NCI-H1694 treated with DMSO at 0.1 percent for 48 hours (cell line): ENCODE data around the gene LIPG.
A peak's percentile ranks its signal among the peaks of the same experiment; 100 is the strongest.

Experiments
- DNase-seq: peaks from one replicate; lab custom pipeline; 2025; lab: John Stamatoyannopoulos, UW

Gene LIPG

GRCh38 chr18:49612515-49613033, 50.7 kb downstream of the LIPG start:
- no peak for DNase-seq

- no peak for DNase-seq
These were observed 51.3 kb downstream of the LIPG start for GRCh38 chr18:49613141-49613640.

GRCh38 chr18:49613641-49614151, 51.8 kb downstream of the LIPG start:
- DNase-seq: no peak

GRCh38 chr18:49616618-49617328, 54.9 kb downstream of the LIPG start:
- DNase-seq: no peak

DNA sequence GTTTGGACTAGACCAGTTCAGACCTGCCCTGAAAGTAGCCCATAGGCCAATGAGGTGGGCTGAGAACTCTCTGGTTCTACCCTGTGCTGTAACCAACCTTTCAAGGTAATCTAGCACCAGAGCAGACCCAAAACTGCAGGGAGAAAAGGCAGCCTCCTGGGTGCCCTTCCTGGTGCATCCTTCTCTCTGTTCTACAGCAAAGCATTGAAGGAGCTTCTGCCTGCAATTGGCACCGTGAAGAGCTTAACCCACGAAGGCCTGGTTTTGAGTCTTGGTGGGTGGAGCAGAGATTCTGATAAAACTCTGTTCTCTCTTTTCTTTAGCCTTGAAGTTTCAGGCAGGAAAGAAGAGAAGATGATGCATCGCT, 55.5 kb downstream of the LIPG start:
- DNase-seq: no peak

DNA sequence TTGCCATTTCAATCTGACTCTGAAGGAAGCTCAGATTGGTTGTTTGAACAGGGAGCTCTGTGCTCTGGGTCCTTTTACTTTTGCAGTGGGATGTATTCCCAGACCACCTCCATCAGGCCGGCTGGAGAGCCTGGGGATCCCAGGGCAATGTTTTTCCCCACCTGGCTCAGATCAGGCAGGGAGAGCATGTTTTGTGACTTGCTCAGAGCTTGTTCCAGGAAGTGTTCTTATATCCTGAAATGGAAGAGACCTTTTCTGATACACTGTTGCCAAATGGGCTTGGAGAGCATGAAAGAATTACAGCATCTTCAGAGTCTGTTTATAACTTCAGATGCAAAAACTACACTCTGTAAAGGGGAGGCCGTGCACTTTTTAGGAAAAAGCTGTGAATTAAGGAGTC, 56.0 kb downstream of the LIPG start:
- no peak for DNase-seq

DNA sequence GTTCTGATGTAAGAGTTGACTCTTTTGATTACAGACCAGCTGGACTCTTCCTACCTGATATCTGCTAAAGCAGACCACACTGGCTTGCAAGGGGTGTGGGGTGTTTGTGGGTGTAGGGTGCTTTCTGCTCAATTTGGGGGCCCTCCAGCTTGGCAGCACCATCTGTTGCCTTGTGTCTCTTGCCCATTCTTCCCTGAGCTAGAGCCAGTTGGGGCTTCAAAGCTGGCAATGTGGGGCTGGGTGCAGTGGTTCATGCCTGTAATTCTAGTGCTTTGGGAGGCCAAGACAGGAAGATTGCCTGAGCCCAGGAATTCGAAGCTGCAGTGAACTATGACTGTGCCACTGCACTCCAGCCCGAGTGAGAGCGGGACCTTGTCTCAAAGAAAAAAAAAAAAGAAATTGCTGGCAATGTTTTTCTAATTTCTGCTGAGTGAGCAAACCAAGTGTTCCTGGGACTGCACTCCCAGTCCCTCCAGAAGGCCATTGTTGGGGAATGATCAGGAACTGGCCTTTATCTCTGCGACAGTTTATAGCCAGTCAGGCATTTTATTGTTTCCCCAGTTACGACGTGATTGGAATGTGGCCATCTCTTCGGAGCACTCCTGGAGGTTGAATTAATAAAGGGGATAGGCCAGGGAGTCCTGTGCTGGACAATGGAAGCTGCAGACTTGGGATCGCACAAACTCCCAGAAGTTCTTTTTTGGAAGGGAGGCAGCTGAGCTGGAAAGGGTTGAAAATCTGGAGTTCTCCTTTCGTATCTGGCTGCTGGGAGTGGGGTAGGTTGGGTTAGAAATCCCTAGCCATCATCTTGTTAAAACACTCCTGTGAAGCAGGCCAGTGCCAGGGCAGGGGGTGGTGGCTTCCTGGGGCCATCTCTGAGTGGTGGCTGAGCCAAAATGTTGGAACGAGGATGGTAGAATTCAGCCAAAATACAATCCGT, 57.2 kb downstream of the LIPG start:
- DNase-seq: no peak

DNA sequence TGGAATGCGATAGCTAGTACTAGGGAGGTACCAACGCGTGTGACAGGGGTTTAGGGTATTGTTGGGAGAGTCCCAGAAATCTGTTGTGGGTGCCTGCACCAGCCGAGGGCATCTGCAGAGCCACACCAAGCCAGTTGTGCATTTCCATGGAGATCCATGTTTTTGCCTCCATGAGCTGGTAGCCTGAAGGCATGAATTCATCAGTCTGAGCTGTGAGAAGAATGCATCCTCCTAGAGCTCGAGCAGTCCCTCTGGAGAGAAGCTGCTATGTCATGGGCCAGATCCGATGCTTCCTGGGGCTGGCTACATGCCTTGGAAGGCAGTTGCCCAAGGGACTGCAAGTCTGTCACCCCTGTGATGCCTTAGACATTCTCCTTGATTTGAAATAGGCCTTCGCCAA, 57.9 kb downstream of the LIPG start:
- no peak for DNase-seq

DNA sequence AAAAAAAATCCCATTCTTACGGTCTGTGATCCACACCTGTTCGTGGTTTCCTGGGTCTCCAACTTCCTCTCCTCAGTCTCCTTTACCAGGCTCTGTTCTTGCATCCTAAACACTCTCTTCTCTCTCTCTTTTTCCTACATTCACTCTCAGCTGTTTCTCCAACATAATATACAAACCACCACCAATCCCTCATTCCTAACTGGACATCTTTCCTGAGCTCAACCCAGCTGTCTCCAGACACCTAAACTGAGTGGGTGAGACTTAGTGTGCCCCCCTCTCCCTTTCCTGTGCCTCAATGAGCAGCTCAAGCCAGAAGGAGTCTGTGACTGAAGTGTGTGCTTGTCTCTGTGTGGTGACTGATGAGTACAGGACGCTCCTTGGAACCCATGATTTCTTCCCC, 59.4 kb downstream of the LIPG start:
- no peak for DNase-seq

- no peak for DNase-seq
These were observed 60.0 kb downstream of the LIPG start for GRCh38 chr18:49621717-49622351.

DNA sequence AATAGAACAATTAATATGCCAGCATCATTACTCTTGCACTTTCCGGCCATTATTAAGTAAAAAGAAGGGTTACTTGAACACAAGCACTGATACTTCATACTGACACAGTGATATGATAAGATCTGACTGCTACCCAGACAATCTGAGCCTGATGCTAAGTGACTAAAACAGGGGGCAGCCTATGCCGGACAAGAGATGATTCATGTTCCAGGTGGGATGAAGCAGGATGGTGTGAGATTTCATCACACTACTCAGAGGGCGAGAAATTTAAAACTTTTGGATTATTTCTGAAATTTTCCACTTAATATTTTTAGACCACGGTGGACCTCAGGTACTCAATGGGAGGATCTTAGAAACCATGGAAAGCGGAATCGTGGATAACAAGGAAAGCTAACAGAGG, 61.7 kb downstream of the LIPG start:
- no peak for DNase-seq

DNA sequence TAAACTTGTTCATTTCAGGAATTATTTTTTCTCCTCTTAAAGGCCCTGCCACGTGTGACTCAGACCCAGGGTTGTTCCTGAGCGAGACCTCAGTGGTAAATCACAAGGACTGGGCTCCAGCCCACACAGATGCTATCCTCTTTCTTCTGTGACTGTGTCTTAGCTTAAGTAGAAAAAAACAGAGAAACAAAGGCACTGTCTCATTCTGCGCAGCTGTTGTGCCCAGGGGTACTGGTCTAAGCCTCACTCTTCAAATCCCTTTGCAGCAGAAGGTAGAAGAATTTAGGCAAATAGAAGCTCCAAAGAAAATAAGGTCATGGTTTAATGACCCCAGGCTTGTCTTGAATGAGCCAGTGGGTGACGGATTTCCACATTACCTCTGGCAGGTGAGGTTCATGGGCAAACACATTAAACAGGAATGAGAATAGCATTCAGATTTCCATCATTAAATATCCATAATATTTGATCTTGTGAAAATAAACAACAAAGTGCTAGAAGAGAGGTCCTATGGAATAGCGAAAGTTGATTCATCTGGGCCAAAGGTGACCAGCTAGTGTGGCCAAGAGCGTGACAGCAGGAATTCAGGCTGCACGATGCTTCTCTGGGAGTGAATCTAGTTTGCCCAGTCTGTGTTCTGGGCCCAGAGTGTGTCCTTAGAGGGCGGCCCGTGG, 63.3 kb downstream of the LIPG start:
- no peak for DNase-seq

- DNase-seq: no peak
These were observed 65.1 kb downstream of the LIPG start for GRCh38 chr18:49626842-49627467.

DNA sequence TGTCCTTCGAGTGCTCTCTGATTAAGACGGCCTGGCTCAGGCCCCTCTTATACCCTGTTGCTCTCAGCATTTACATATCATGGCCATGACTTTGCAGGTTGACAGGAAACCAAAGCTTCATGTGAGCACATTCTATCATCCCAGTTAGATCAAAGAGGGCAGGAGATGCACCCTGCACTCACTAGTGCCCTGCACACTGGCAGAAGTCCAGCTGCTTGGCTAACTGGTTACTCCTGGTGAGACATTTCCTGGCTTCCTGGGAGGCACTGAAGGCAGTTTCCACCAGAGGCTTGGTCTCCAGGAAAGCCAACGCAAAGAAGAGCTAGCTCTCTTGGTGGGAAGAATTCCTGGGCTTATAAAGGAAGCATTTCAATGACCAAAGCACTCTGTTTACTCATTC, 66.3 kb downstream of the LIPG start:
- no peak for DNase-seq

- DNase-seq: peak; percentile 69
These were observed 67.3 kb downstream of the LIPG start for GRCh38 chr18:49628881-49629795.

- no peak for DNase-seq
These were observed 68.4 kb downstream of the LIPG start for GRCh38 chr18:49630246-49630699.

GRCh38 chr18:49631146-49631866, 69.4 kb downstream of the LIPG start:
- no peak for DNase-seq

- no peak for DNase-seq
These were observed 70.7 kb downstream of the LIPG start for GRCh38 chr18:49632588-49632987.

- no peak for DNase-seq
These were observed 76.4 kb downstream of the LIPG start for GRCh38 chr18:49638209-49638785.
